ENCODE measurements around the gene OSBPL8.

The OSBPL8 gene

GRCh38 chr12:76543813-76544347 is 15.7 kb downstream of the OSBPL8 start:
- no peak for TF ChIP-seq CTCF (IDR thresholded peaks at IDR 0.05; ENCODE audit: poor library complexity, severe bottlenecking)
- Histone ChIP-seq H3K9me3 (ENCODE audit: severe bottlenecking) (no peaks in the 10 kb centered on the region), H3K27me3 (ENCODE audit: insufficient read depth, poor library complexity, severe bottlenecking) (no peaks in the 10 kb centered on the region), H3K4me1 (ENCODE audit: insufficient read depth, poor library complexity, severe bottlenecking) (peaks cover 17% of the 10 kb centered on the region), H3K4me3 (ENCODE audit: severe bottlenecking) (no peak overlapping the region), H3K36me3 (ENCODE audit: low read depth) (no peaks in the 10 kb centered on the region), H3K27ac (ENCODE audit: poor library complexity, severe bottlenecking) (no peak overlapping the region)
- no peak for ATAC-seq (ENCODE audit: low read depth)
- no peak for DNase-seq (ENCODE audit: low spot score)

GRCh38 chr12:76542908-76543307 is 16.7 kb downstream of the OSBPL8 start:
- H3K4me1 ChIP-seq (ENCODE audit: insufficient read depth, poor library complexity, severe bottlenecking), result peaks cover 13% of the 10 kb centered on the region
- no peaks in the 10 kb centered on the region for H3K27me3 ChIP-seq (ENCODE audit: insufficient read depth, poor library complexity, severe bottlenecking)
- no peak overlapping the region for H3K4me3 ChIP-seq (ENCODE audit: severe bottlenecking)
- H3K36me3 ChIP-seq (ENCODE audit: low read depth), result 0 out of 2 replicates have a peak, but pooled peaks cover under 1% of the 10 kb centered on the region
- TF ChIP-seq CTCF (IDR thresholded peaks at IDR 0.05; ENCODE audit: poor library complexity, severe bottlenecking), result no peak
- no peaks in the 10 kb centered on the region for H3K9me3 ChIP-seq (ENCODE audit: severe bottlenecking)
- H3K27ac ChIP-seq (ENCODE audit: poor library complexity, severe bottlenecking), result no peak overlapping the region
- ATAC-seq (ENCODE audit: low read depth), result no peak
- no peak for DNase-seq (ENCODE audit: low spot score)

- Histone ChIP-seq H3K9me3 (ENCODE audit: severe bottlenecking) (no peaks in the 10 kb centered on the region), H3K27ac (ENCODE audit: poor library complexity, severe bottlenecking) (no peak overlapping the region), H3K36me3 (ENCODE audit: low read depth) (peaks cover 9% of the 10 kb centered on the region; the same call in 1 of the 2 replicates), H3K4me1 (ENCODE audit: insufficient read depth, poor library complexity, severe bottlenecking) (peaks cover 5% of the 10 kb centered on the region), H3K27me3 (ENCODE audit: insufficient read depth, poor library complexity, severe bottlenecking) (no peaks in the 10 kb centered on the region), H3K4me3 (ENCODE audit: severe bottlenecking) (no peak overlapping the region)
- no peak for TF ChIP-seq CTCF (IDR thresholded peaks at IDR 0.05; ENCODE audit: poor library complexity, severe bottlenecking)
- DNase-seq (ENCODE audit: low spot score) (no peak), ATAC-seq (ENCODE audit: low read depth) (no peak)
These were observed 19.8 kb downstream of the OSBPL8 start for GRCh38 chr12:76539727-76540126.

DNA sequence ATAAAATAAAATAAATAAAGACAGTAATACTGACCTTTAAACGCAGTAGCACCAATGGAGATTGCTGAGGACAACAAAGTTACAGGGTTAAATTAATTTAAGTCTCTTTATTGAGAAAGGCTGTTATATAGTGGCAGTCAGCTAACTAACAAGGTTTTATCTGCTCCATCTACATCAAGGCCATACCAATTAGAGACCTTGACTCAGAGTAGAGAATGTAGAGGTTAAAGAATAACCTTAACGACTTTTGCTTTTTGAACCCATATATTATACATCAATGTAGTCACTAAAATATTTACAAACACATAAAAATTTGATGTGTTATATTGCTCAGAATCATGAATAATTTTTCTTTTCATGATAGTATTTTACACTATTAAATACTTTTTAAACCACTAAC is 21.6 kb downstream of the OSBPL8 start:
- no peaks in the 10 kb centered on the region for H3K4me1 ChIP-seq (ENCODE audit: insufficient read depth, poor library complexity, severe bottlenecking)
- TF ChIP-seq CTCF (IDR thresholded peaks at IDR 0.05; ENCODE audit: poor library complexity, severe bottlenecking), result no peak
- DNase-seq (ENCODE audit: low spot score) (no peak), ATAC-seq (ENCODE audit: low read depth) (no peak)
- no peak overlapping the region for H3K27ac ChIP-seq (ENCODE audit: poor library complexity, severe bottlenecking)
- no peak overlapping the region for H3K4me3 ChIP-seq (ENCODE audit: severe bottlenecking)
- H3K27me3 ChIP-seq (ENCODE audit: insufficient read depth, poor library complexity, severe bottlenecking), result no peaks in the 10 kb centered on the region
- no peaks in the 10 kb centered on the region for H3K9me3 ChIP-seq (ENCODE audit: severe bottlenecking)
- H3K36me3 ChIP-seq (ENCODE audit: low read depth), result peaks cover 9% of the 10 kb centered on the region; the same call in 1 of the 2 replicates

DNA sequence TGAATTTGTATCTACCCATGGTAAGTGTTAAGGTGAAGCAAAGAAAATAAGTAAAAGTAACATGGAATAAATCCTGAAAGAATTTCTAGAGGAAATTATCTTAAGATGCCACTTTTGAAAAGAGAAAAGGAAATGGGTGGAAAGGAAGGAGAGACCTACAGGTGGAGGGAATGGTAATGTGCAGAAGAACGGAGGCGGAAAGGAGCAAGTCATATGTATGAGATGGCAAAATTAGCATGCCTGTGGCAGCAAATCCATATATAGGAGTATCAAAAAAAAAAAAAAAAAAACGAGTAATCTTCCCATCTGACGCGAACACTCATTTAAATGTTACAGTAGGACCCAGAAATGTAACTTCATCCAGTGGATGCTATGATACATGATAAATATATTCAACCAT is 23.0 kb downstream of the OSBPL8 start:
- Histone ChIP-seq H3K9me3 (ENCODE audit: severe bottlenecking) (no peaks in the 10 kb centered on the region), H3K27ac (ENCODE audit: poor library complexity, severe bottlenecking) (no peak overlapping the region), H3K4me1 (ENCODE audit: insufficient read depth, poor library complexity, severe bottlenecking) (no peaks in the 10 kb centered on the region), H3K4me3 (ENCODE audit: severe bottlenecking) (no peak overlapping the region), H3K27me3 (ENCODE audit: insufficient read depth, poor library complexity, severe bottlenecking) (no peaks in the 10 kb centered on the region), H3K36me3 (ENCODE audit: low read depth) (peaks cover 9% of the 10 kb centered on the region; the same call in 1 of the 2 replicates)
- ATAC-seq (ENCODE audit: low read depth), result no peak
- DNase-seq (ENCODE audit: low spot score), result no peak
- TF ChIP-seq CTCF (IDR thresholded peaks at IDR 0.05; ENCODE audit: poor library complexity, severe bottlenecking), result no peak

Data from RWPE2 (cell line).